Lower leg skin (tissue), 4 donors: ENCODE measurements around the gene NPDC1. TPM values are rescaled to one million over a fixed set of nuclear protein-coding genes. Genes with fewer than 3 reads are reported as not detected.

Experiments used
- DNase-seq, 2 donors: peaks; one replicate each; pipeline ENCODE4 v3.0.0-alpha.2; 2019; ENCODE audit warnings: low spot score in 2 of 2
- H3K4me3 ChIP-seq: fragments of 200-600 bp; sonication (generic); 2 replicates; pipeline ENCODE4 v1.5.1; 2017; ENCODE audit warnings: mild to moderate bottlenecking, low read depth; ENCODE audit not compliant: poor library complexity, severe bottlenecking
- POLR2A ChIP-seq, 2 donors: fragments of 450-650 bp; IDR thresholded peaks; one replicate each; pipeline ENCODE4 v1.6.1; 2016 to 2017; ENCODE audit warnings: antibody characterized with exemption in 2 of 2, mild to moderate bottlenecking in 1 of 2, moderate library complexity in 1 of 2
- WGBS, 2 donors: methylation state at CpG; one replicate each; pipeline ENCODE4 v1.1.5; 2018; 5-methylcytosine and 5-hydroxymethylcytosine counted together
- intact Hi-C: fragments of 100-400 bp; cut with DNase I; formaldehyde crosslinking; loops from one replicate; pipeline ENCODE4 v1.15.0; 2023; ENCODE audit warnings: low total_unique reads
- total RNA-seq, 4 donors: library from RNA; depleted of rRNA; stranded (reverse); fragments of >200 nt; gene quantifications; one replicate each; pipeline ENCODE4 v1.1.0, GENCODE V29; 2016
- TF ChIP-seq, protein P1 (sequence below), 3 donors: fragments of 450-650 bp; IDR thresholded peaks; one replicate each; pipeline ENCODE4 v1.5.1; 2016; ENCODE audit warnings: antibody characterized with exemption in 3 of 3, mild to moderate bottlenecking in 3 of 3, moderate library complexity in 2 of 3

NPDC1 gene
- total RNA-seq, 4 donors from 2014 or later, result 29.1 to 63.9 (median 56.1) TPM

DNA sequence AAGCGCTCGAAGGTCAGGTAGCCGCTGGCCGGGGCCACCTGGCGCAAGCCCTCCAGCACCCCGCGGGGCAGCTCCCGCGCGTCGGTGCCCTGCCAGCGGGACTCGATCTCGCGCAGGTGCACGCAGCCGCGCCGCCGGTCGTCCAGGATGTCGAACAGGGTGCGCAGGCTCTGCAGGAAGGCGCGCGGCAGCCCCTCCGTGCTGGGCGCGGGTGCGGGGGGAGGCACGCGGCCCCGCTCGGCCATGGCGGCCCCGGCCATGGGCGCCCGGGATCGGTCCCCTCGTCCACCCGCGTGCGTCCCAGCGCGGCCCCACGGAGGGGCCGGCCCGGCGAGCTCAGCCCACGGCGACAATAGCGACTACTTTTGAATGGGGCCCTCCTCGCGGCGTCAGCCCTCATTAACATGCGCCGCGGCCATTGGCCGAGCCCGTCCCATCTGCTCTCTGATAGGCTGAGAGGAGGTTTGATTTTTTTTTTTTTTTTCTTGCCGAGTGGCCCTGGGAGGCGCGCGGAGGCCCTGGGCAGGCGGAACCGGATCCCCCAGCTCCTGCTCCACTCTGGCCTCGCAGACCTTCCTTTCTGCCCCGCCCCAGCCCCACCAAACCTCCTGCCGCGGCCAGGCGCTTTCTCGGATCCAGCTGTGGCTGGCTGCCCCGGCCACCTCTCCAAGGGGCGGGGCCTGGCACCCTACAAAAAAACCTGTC lies 24.4 kb upstream of the NPDC1 start, which contains the start of gene SAPCD2:
Gene SAPCD2, minus strand, starts transcription at position 357 of the 705 bp plus-strand sequence. Its CDS starts 97 bp downstream, at position 260.
- H3K4me3 ChIP-seq, result peak within 1 kb of the TSS; percentile 7
- WGBS, 2 donors, result 0 to 1% methylated on average over 30 to 35 of the region's 74 CpGs
- DNase-seq, result peak; percentile 85 to 97
- no peak for TF ChIP-seq POLR2A (IDR thresholded peaks at IDR 0.05)
- TF ChIP-seq, protein P1, sequence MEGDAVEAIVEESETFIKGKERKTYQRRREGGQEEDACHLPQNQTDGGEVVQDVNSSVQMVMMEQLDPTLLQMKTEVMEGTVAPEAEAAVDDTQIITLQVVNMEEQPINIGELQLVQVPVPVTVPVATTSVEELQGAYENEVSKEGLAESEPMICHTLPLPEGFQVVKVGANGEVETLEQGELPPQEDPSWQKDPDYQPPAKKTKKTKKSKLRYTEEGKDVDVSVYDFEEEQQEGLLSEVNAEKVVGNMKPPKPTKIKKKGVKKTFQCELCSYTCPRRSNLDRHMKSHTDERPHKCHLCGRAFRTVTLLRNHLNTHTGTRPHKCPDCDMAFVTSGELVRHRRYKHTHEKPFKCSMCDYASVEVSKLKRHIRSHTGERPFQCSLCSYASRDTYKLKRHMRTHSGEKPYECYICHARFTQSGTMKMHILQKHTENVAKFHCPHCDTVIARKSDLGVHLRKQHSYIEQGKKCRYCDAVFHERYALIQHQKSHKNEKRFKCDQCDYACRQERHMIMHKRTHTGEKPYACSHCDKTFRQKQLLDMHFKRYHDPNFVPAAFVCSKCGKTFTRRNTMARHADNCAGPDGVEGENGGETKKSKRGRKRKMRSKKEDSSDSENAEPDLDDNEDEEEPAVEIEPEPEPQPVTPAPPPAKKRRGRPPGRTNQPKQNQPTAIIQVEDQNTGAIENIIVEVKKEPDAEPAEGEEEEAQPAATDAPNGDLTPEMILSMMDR (IDR thresholded peaks at IDR 0.05), result no peak
- intact Hi-C loops, result no loop called here

- H3K4me3 ChIP-seq, result peak overlapping the region; percentile 7
- WGBS, 2 donors, result 13 to 25% methylated on average over 8 to 14 of the region's 52 CpGs
- peak in 1 of 2 donors; percentile 85 for DNase-seq
- intact Hi-C loops, result no loop called here
- no peak for TF ChIP-seq POLR2A (IDR thresholded peaks at IDR 0.05)
- TF ChIP-seq, protein P1 (IDR thresholded peaks at IDR 0.05), result no peak
These were observed 23.6 kb upstream of the NPDC1 start for GRCh38 chr9:137069508-137070091.

GRCh38 chr9:137068539-137069507 lies 22.8 kb upstream of the NPDC1 start:
- TF ChIP-seq, protein P1 (IDR thresholded peaks at IDR 0.05), result no peak
- no peak for TF ChIP-seq POLR2A (IDR thresholded peaks at IDR 0.05)
- WGBS, 2 donors, result 86 to 89% methylated on average over 17 of the region's 17 CpGs
- DNase-seq, result no peak
- peak overlapping the region; percentile 7 for H3K4me3 ChIP-seq
- intact Hi-C loops, result no loop called here

DNA sequence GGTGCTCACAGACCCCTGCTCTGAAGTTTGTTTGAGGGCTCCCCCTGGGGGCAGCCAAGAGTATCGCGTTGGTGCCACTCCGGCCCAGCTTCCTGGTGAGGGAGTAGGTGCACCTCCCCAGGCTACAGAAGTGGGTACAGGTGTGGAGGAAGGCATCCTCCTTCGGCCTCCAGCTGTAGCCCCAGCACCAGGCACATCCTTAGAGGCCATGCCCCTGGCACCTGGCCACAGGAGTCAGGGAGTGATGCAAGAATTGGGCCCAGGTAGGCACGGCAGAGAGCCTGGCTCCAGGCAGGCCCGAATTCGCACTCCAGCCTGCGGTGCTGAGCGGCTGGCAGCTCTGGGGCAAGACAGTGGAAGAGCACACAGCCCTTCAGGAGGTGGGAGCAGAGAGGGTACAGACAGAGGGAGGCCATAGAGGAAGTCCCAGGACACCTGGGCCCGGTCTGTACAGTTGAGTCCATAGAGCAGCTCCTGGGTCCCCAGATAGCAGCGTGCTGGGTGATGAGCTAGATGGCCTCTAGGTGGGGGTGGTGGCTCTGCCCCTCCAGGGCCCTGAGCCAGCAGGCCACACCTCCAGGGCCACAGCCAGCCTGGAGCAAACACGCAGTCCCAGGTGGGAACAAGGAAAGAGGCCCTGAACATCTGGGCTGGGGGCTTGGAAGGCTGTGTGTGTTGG lies 22.0 kb upstream of the NPDC1 start:
- 33 to 34% methylated on average over 10 to 12 of the region's 12 CpGs for WGBS, 2 donors
- intact Hi-C loops, result no loop called here
- H3K4me3 ChIP-seq, result no peak overlapping the region
- no peak for TF ChIP-seq POLR2A (IDR thresholded peaks at IDR 0.05)
- TF ChIP-seq, protein P1 (IDR thresholded peaks at IDR 0.05), result peak in 1 of 3 donors; percentile 7
- DNase-seq, result peak; percentile 74 to 96
